K562 (cell line): ENCODE measurements around the gene PKP1. TPM values are rescaled to one million over a fixed set of nuclear protein-coding genes. Genes with fewer than 3 reads are reported as not detected.

Source experiments
- ATAC-seq: fragments of 200-7000 bp; cut with Tn5 transposase; 3 replicates; pipeline ENCODE4 v1.9.1; 2020; ENCODE audit warnings: moderate library complexity
- BruUV-seq: library from RNA; stranded (reverse); fragments of 400-500 nt; replicated peaks from 2 replicates; lab custom pipeline; 2021; lab: Mats Ljungman, UMichigan
- CTCF ChIA-PET: fragments of 300-600 bp; formaldehyde crosslinking; extraction: SDS; loops from one replicate; lab custom pipeline; 2021; ENCODE audit warnings: low intra/inter-chr PET ratio; lab: Yijun Ruan, JAX
- POLR2A ChIA-PET: fragments of 300-600, 350-650 bp; sonication (Branson Sonifier 250); formaldehyde crosslinking; extraction: SDS; loops from one replicate; lab custom pipeline; 2021; ENCODE audit warnings: antibody characterized with exemption, inconsistent platforms; lab: Yijun Ruan, JAX
- DNase-seq, 4 experiments: peaks; one replicate each; pipeline versions ENCODE4 v3.0.0 to v3.0.0-alpha.2; 2011 to 2018; ENCODE audit warnings: low spot score in 3 of 4, mixed read lengths in 3 of 4; ENCODE audit errors: extremely low read depth in 1 of 4
- FAIRE-seq: peaks from 2 replicates; lab custom pipeline; 2011; peaks lifted over from hg19 to GRCh38; lab: Jason Lieb, UNC
- H2AFZ ChIP-seq: 2 replicates; pipeline ENCODE4 v1.6.0; 2011; ENCODE audit warnings: low read depth, low read length, control low read depth, inconsistent platforms
- H3K27ac ChIP-seq: fragments of 200-600 bp; 3 replicates; pipeline ENCODE4 v1.8.0; 2011; ENCODE audit warnings: low read depth, mild to moderate bottlenecking, control low read depth, inconsistent platforms, low read length, moderate library complexity, mixed read lengths; ENCODE audit errors: extremely low read depth
- H3K27me3 ChIP-seq, 2 experiments: fragments of 300-600 bp in 1 of 2; 2 replicates in 1 of 2; 3 replicates in 1 of 2; pipeline versions ENCODE4 v1.6.0 to v1.8.0; 2011; ENCODE audit warnings: inconsistent platforms in 2 of 2, low read length in 2 of 2, mild to moderate bottlenecking in 1 of 2, mixed read lengths in 1 of 2, moderate library complexity in 1 of 2; ENCODE audit not compliant: control insufficient read depth in 2 of 2, insufficient read depth in 2 of 2
- H3K36me3 ChIP-seq: fragments of 300-600 bp; 3 replicates; pipeline ENCODE4 v1.8.0; 2011; ENCODE audit warnings: mild to moderate bottlenecking, low read length, inconsistent platforms; ENCODE audit not compliant: control insufficient read depth, insufficient read depth
- H3K4me1 ChIP-seq, 2 experiments: fragments of 200-600 bp in 1 of 2; replicated peaks in 1 of 2; 2 replicates in 1 of 2; 3 replicates in 1 of 2; pipeline versions ENCODE4 v1.5.1 to v1.8.0; 2011; ENCODE audit warnings: inconsistent platforms in 2 of 2, low read length in 2 of 2, mild to moderate bottlenecking in 1 of 2, mixed read lengths in 1 of 2, moderate library complexity in 1 of 2; ENCODE audit not compliant: control insufficient read depth in 2 of 2, insufficient read depth in 2 of 2
- H3K4me2 ChIP-seq: 2 replicates; pipeline ENCODE4 v1.6.1; 2011; ENCODE audit warnings: low read length, control low read depth, inconsistent platforms, mixed read lengths; ENCODE audit not compliant: insufficient read depth
- H3K4me3 ChIP-seq: fragments of 200-600 bp; sonication (generic), shearing (Covaris generic); 2 replicates; pipeline ENCODE4 v1.5.1; 2016; ENCODE audit warnings: control low read depth, inconsistent platforms
- H3K79me2 ChIP-seq: fragments of 200-600 bp; 3 replicates; pipeline ENCODE4 v1.8.0; 2011; ENCODE audit warnings: low read length, inconsistent platforms; ENCODE audit not compliant: control insufficient read depth, insufficient read depth
- H3K9ac ChIP-seq, 2 experiments: 2 replicates each; pipeline versions ENCODE4 v1.6.0 to v1.6.1; 2011; ENCODE audit warnings: low read depth in 2 of 2, low read length in 2 of 2, control low read depth in 1 of 2, inconsistent platforms in 1 of 2, mild to moderate bottlenecking in 1 of 2, mixed read lengths in 1 of 2; ENCODE audit not compliant: insufficient read depth in 1 of 2
- H3K9me1 ChIP-seq: one replicate; pipeline ENCODE4 v1.6.0; 2011; ENCODE audit warnings: inconsistent platforms, mild to moderate bottlenecking, low read length, moderate library complexity; ENCODE audit not compliant: control insufficient read depth, insufficient read depth
- H3K9me3 ChIP-seq: replicated peaks from 2 replicates; pipeline ENCODE4 v1.5.1; 2011; ENCODE audit warnings: low read depth, low read length, inconsistent platforms; ENCODE audit not compliant: control insufficient read depth, insufficient read depth
- H4K20me1 ChIP-seq: replicated peaks from 2 replicates; pipeline ENCODE4 v1.6.1; 2011; ENCODE audit warnings: low read length, inconsistent platforms, mixed read lengths; ENCODE audit not compliant: control insufficient read depth, insufficient read depth
- CHCHD3 ChIP-seq: fragments of 250-450 bp; sonication (Bioruptor Pico); IDR thresholded peaks from 2 replicates; pipeline ENCODE4 v2.1.2; 2022; ENCODE audit warnings: mild to moderate bottlenecking
- FOXK2 ChIP-seq, 2 experiments: fragments of 450-650 bp; IDR thresholded peaks in 1 of 2; conservative IDR thresholded peaks in 1 of 2; 2 replicates each; pipeline ENCODE4 v1.6.1; 2016; ENCODE audit warnings: low read depth in 2 of 2, mild to moderate bottlenecking in 1 of 2
- GATA2 ChIP-seq: sonication (generic); formaldehyde crosslinking; IDR thresholded peaks from 2 replicates; pipeline ENCODE4 v1.4.0; 2020; ENCODE audit warnings: mild to moderate bottlenecking, missing genetic modification reagents
- MYC ChIP-seq, 2 experiments: fragments of 250-450 bp in 1 of 2; sonication (Bioruptor Pico) in 1 of 2; IDR thresholded peaks; 2 replicates each; pipeline versions ENCODE4 v1.5.1 to v1.6.1; 2012 to 2021; ENCODE audit warnings: low read depth in 2 of 2, borderline replicate concordance in 1 of 2, improper control_type of control experiment in 1 of 2, low read length in 1 of 2, mild to moderate bottlenecking in 1 of 2, moderate library complexity in 1 of 2
- STAG1 ChIP-seq: sonication (generic); formaldehyde crosslinking; IDR thresholded peaks from 2 replicates; pipeline ENCODE4 v1.5.0; 2020; ENCODE audit warnings: missing genetic modification reagents, borderline replicate concordance
- WGBS: fragments of 100-300 bp; shearing (Covaris generic); methylation state at CpG from one replicate; pipeline ENCODE4 v1.1.6; 2016; ENCODE audit warnings: low coverage, mixed read lengths; ENCODE audit not compliant: insufficient coverage; ENCODE audit errors: missing lambda C conversion rate; 5-methylcytosine and 5-hydroxymethylcytosine counted together
- in situ Hi-C: fragments of 300-500 bp; cut with MboI; formaldehyde crosslinking; loops from 4 replicates; pipeline ENCODE4 v1.15.0; 2018; ENCODE audit warnings: inconsistent platforms, mixed read lengths
- intact Hi-C: fragments of 100-400 bp; cut with micrococcal nuclease; formaldehyde crosslinking; loops from 2 replicates; pipeline ENCODE4 v1.14.2; 2022
- polyA plus RNA-seq, 8 experiments: library from polyadenylated mRNA; depleted of rRNA in 4 of 8; stranded (reverse) in 5 of 8; unstranded in 3 of 8; fragments of >200 nt; fragmentation: Nextera tagmentation in 2 of 8; fragmentation: Illumina TruSeq in 1 of 8; extraction: Ambion mirVana in 2 of 8; extraction: Trizol in 1 of 8; gene quantifications; 2 replicates each; pipeline versions ENCODE4 v1.2.1 to v1.2.3, GENCODE V29; 2011 to 2014; ENCODE audit warnings: inconsistent platforms in 1 of 8, missing spikeins in 1 of 8
- total RNA-seq, 7 experiments: library from RNA; depleted of rRNA in 6 of 7; stranded (reverse); fragments of >200 nt in 6 of 7; fragmentation: Illumina TruSeq in 2 of 7; extraction: Trizol in 2 of 7; gene quantifications; 2 replicates each; pipeline versions ENCODE4 v1.2.1 to v1.2.3, GENCODE V29; 2011 to 2021; ENCODE audit warnings: low replicate concordance in 1 of 7
- TF ChIP-seq, protein P1 (sequence below): sonication (generic); formaldehyde crosslinking; IDR thresholded peaks from 2 replicates; pipeline ENCODE4 v1.8.1; 2023; ENCODE audit warnings: missing genetic modification reagents, mild to moderate bottlenecking, borderline replicate concordance
- TF ChIP-seq, protein P2 (sequence below): sonication (generic); formaldehyde crosslinking; IDR thresholded peaks from 2 replicates; pipeline ENCODE4 v1.8.0; 2022; ENCODE audit warnings: mild to moderate bottlenecking, missing genetic modification reagents
- TF ChIP-seq, protein P3 (sequence below): IDR thresholded peaks from 2 replicates; pipeline ENCODE4 v1.6.1; 2011; ENCODE audit warnings: borderline replicate concordance, low read depth, mild to moderate bottlenecking, moderate library complexity, low read length; ENCODE audit not compliant: insufficient read depth, poor library complexity, severe bottlenecking

The PKP1 gene
- total and polyA plus RNA-seq, 9 of the 15 experiments (the other 6 are each of a cell fraction or from before 2014, with no cell fraction given) = not detected

DNA sequence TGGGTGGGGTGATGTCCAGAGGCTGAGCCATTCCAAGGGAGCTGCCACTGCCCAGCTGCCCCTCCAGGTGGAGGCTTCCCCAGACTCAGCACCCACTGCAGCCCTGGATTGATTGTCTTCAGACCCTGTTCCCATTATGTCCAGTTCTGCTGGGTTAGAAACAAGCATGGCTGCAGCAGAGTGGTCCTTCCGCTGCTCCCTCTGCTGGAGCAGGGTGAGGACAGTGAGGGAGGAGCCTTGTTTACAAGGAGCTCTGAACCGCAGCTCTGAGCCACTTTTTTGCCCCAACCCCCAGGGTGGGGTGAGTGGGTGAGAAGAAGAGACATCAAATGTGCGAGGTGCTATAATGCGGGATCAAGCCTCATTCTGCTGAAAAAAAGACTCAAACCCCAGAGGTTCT lies 91.9 kb downstream of the PKP1 start:
- H3K9ac ChIP-seq = 0 out of 4 replicates have a peak overlapping the region, but pooled peaks of 1 of the 2 experiments have one; percentile 3
- CTCF ChIA-PET = no interaction called here
- ATAC-seq (peak; percentile 42), DNase-seq (peak in 1 of 4 experiments; percentile 11), FAIRE-seq (no peak)
- H3K4me2 ChIP-seq = no peak overlapping the region
- no peak overlapping the region for H3K27ac ChIP-seq
- WGBS = 4% methylated on average over 4 of the region's 4 CpGs
- H3K9me3 ChIP-seq = no peaks in the 10 kb centered on the region
- intact Hi-C loops (no loop called here), in situ Hi-C loops (no loop called here)
- H3K79me2 ChIP-seq = no peaks in the 10 kb centered on the region
- BruUV-seq = no TSS peak
- no peaks in the 10 kb centered on the region for H3K36me3 ChIP-seq
- H2AFZ ChIP-seq = no peak overlapping the region
- H3K27me3 ChIP-seq = peaks cover 12 to 63% of the 10 kb centered on the region in 2 experiments; a peak in 4 of 5 replicates
- peaks cover 15% of the 10 kb centered on the region for H4K20me1 ChIP-seq
- H3K9me1 ChIP-seq = peaks cover 4% of the 10 kb centered on the region
- H3K4me1 ChIP-seq = no peaks in the 10 kb centered on the region; a peak in 1 of 5 replicates
- POLR2A ChIA-PET = interaction anchor here (0.7 to 0.8 kb wide), 2 partner anchors 8 to 19 kb away, joined by 3 read pairs; no protein-coding TSS in a partner anchor
- no peak overlapping the region for H3K4me3 ChIP-seq
- TF ChIP-seq, protein P1, sequence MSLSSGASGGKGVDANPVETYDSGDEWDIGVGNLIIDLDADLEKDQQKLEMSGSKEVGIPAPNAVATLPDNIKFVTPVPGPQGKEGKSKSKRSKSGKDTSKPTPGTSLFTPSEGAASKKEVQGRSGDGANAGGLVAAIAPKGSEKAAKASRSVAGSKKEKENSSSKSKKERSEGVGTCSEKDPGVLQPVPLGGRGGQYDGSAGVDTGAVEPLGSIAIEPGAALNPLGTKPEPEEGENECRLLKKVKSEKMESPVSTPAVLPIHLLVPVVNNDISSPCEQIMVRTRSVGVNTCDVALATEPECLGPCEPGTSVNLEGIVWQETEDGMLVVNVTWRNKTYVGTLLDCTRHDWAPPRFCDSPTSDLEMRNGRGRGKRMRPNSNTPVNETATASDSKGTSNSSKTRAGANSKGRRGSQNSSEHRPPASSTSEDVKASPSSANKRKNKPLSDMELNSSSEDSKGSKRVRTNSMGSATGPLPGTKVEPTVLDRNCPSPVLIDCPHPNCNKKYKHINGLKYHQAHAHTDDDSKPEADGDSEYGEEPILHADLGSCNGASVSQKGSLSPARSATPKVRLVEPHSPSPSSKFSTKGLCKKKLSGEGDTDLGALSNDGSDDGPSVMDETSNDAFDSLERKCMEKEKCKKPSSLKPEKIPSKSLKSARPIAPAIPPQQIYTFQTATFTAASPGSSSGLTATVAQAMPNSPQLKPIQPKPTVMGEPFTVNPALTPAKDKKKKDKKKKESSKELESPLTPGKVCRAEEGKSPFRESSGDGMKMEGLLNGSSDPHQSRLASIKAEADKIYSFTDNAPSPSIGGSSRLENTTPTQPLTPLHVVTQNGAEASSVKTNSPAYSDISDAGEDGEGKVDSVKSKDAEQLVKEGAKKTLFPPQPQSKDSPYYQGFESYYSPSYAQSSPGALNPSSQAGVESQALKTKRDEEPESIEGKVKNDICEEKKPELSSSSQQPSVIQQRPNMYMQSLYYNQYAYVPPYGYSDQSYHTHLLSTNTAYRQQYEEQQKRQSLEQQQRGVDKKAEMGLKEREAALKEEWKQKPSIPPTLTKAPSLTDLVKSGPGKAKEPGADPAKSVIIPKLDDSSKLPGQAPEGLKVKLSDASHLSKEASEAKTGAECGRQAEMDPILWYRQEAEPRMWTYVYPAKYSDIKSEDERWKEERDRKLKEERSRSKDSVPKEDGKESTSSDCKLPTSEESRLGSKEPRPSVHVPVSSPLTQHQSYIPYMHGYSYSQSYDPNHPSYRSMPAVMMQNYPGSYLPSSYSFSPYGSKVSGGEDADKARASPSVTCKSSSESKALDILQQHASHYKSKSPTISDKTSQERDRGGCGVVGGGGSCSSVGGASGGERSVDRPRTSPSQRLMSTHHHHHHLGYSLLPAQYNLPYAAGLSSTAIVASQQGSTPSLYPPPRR (CRISPR knock-in tag) = no peak
- TF ChIP-seq, protein P2, sequence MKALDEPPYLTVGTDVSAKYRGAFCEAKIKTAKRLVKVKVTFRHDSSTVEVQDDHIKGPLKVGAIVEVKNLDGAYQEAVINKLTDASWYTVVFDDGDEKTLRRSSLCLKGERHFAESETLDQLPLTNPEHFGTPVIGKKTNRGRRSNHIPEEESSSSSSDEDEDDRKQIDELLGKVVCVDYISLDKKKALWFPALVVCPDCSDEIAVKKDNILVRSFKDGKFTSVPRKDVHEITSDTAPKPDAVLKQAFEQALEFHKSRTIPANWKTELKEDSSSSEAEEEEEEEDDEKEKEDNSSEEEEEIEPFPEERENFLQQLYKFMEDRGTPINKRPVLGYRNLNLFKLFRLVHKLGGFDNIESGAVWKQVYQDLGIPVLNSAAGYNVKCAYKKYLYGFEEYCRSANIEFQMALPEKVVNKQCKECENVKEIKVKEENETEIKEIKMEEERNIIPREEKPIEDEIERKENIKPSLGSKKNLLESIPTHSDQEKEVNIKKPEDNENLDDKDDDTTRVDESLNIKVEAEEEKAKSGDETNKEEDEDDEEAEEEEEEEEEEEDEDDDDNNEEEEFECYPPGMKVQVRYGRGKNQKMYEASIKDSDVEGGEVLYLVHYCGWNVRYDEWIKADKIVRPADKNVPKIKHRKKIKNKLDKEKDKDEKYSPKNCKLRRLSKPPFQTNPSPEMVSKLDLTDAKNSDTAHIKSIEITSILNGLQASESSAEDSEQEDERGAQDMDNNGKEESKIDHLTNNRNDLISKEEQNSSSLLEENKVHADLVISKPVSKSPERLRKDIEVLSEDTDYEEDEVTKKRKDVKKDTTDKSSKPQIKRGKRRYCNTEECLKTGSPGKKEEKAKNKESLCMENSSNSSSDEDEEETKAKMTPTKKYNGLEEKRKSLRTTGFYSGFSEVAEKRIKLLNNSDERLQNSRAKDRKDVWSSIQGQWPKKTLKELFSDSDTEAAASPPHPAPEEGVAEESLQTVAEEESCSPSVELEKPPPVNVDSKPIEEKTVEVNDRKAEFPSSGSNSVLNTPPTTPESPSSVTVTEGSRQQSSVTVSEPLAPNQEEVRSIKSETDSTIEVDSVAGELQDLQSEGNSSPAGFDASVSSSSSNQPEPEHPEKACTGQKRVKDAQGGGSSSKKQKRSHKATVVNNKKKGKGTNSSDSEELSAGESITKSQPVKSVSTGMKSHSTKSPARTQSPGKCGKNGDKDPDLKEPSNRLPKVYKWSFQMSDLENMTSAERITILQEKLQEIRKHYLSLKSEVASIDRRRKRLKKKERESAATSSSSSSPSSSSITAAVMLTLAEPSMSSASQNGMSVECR = no peak
- no peak for TF ChIP-seq GATA2 (CRISPR knock-in tag)
- TF ChIP-seq CHCHD3 = no peak
- peak in 1 of 2 experiments; percentile 41; a peak in 1 of 4 replicates for TF ChIP-seq FOXK2 (conservative IDR thresholded peaks at IDR 0.05 in 1 of 2, IDR thresholded peaks at IDR 0.05 in 1 of 2; ENCODE audit: low read depth in 2 of 2)
- TF ChIP-seq, protein P3, sequence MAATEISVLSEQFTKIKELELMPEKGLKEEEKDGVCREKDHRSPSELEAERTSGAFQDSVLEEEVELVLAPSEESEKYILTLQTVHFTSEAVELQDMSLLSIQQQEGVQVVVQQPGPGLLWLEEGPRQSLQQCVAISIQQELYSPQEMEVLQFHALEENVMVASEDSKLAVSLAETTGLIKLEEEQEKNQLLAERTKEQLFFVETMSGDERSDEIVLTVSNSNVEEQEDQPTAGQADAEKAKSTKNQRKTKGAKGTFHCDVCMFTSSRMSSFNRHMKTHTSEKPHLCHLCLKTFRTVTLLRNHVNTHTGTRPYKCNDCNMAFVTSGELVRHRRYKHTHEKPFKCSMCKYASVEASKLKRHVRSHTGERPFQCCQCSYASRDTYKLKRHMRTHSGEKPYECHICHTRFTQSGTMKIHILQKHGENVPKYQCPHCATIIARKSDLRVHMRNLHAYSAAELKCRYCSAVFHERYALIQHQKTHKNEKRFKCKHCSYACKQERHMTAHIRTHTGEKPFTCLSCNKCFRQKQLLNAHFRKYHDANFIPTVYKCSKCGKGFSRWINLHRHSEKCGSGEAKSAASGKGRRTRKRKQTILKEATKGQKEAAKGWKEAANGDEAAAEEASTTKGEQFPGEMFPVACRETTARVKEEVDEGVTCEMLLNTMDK = peak; percentile 12
- 0 out of 2 replicates have a peak, but pooled peaks have one; percentile 6 for TF ChIP-seq STAG1 (CRISPR knock-in tag)
- TF ChIP-seq MYC (IDR thresholded peaks at IDR 0.05; ENCODE audit: low read depth, low read length) = no peak
- no peak for TF ChIP-seq MYC (CRISPR knock-in tag; IDR thresholded peaks at IDR 0.05; ENCODE audit: borderline replicate concordance, low read depth)
